SK-N-SH (cell line): ENCODE results near the gene C3.

Experiments used
- EP300 ChIP-seq, 2 experiments: IDR thresholded peaks; 2 replicates each; pipeline versions ENCODE4 v1.4.0 to v1.6.1; 2012; ENCODE audit warnings: borderline replicate concordance in 1 of 2, low read depth in 1 of 2, low read length in 1 of 2
- GABPA ChIP-seq: IDR thresholded peaks from 2 replicates; pipeline ENCODE4 v1.4.0; 2012; ENCODE audit warnings: low read depth, mild to moderate bottlenecking
- NRF1 ChIP-seq: IDR thresholded peaks from 2 replicates; pipeline ENCODE4 v1.6.1; 2012; ENCODE audit warnings: low read depth, mild to moderate bottlenecking, low read length
- RCOR1 ChIP-seq: fragments of 150-350 bp; IDR thresholded peaks from 2 replicates; pipeline ENCODE4 v1.6.1; 2017; ENCODE audit warnings: antibody characterized with exemption, low read length
- RFX5 ChIP-seq: IDR thresholded peaks from 2 replicates; pipeline ENCODE4 v1.6.1; 2012; ENCODE audit warnings: mild to moderate bottlenecking, improper control_type of control experiment, low read length
- TF ChIP-seq, protein P1 (sequence below): fragments of 150-350 bp; IDR thresholded peaks from 2 replicates; pipeline ENCODE4 v1.6.1; 2017; ENCODE audit warnings: antibody characterized with exemption, low read length, low read depth, borderline replicate concordance
- TF ChIP-seq, protein P2 (sequence below): fragments of 200-600 bp; sonication (generic); IDR thresholded peaks from 2 replicates; pipeline ENCODE4 v1.6.1; 2017; ENCODE audit warnings: antibody characterized with exemption, mild to moderate bottlenecking, moderate library complexity
- TF ChIP-seq, protein P3 (sequence below): IDR thresholded peaks from 2 replicates; pipeline ENCODE4 v1.6.1; 2012; ENCODE audit warnings: mild to moderate bottlenecking, low read depth, low read length, moderate library complexity
- TF ChIP-seq, protein P4 (sequence below): IDR thresholded peaks from 2 replicates; pipeline ENCODE4 v1.4.0; 2012; ENCODE audit warnings: low read depth, borderline replicate concordance

DNA sequence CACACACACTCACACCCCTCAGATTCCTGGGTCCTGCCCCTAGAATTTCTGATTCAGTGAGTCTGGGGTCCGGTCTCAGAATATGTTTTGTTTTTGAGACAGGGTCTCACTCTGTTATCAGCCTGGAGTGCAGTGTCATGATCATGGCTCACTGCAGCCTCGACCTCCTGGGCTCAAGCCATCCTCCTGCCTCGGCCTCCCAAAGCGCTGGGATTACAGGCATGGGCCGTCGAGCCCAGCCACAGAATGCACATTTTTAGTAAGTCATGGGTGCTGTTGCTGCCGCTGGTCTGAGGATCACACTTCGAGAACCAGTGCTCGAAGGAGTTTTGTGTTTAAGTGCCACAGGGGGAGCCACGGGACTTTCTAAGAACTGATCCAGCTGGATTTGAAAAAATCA is 28.4 kb downstream of the C3 start:
- TF ChIP-seq, protein P1, sequence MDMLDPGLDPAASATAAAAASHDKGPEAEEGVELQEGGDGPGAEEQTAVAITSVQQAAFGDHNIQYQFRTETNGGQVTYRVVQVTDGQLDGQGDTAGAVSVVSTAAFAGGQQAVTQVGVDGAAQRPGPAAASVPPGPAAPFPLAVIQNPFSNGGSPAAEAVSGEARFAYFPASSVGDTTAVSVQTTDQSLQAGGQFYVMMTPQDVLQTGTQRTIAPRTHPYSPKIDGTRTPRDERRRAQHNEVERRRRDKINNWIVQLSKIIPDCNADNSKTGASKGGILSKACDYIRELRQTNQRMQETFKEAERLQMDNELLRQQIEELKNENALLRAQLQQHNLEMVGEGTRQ = no peak
- TF ChIP-seq, protein P2, sequence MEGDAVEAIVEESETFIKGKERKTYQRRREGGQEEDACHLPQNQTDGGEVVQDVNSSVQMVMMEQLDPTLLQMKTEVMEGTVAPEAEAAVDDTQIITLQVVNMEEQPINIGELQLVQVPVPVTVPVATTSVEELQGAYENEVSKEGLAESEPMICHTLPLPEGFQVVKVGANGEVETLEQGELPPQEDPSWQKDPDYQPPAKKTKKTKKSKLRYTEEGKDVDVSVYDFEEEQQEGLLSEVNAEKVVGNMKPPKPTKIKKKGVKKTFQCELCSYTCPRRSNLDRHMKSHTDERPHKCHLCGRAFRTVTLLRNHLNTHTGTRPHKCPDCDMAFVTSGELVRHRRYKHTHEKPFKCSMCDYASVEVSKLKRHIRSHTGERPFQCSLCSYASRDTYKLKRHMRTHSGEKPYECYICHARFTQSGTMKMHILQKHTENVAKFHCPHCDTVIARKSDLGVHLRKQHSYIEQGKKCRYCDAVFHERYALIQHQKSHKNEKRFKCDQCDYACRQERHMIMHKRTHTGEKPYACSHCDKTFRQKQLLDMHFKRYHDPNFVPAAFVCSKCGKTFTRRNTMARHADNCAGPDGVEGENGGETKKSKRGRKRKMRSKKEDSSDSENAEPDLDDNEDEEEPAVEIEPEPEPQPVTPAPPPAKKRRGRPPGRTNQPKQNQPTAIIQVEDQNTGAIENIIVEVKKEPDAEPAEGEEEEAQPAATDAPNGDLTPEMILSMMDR = no peak
- TF ChIP-seq, protein P3, sequence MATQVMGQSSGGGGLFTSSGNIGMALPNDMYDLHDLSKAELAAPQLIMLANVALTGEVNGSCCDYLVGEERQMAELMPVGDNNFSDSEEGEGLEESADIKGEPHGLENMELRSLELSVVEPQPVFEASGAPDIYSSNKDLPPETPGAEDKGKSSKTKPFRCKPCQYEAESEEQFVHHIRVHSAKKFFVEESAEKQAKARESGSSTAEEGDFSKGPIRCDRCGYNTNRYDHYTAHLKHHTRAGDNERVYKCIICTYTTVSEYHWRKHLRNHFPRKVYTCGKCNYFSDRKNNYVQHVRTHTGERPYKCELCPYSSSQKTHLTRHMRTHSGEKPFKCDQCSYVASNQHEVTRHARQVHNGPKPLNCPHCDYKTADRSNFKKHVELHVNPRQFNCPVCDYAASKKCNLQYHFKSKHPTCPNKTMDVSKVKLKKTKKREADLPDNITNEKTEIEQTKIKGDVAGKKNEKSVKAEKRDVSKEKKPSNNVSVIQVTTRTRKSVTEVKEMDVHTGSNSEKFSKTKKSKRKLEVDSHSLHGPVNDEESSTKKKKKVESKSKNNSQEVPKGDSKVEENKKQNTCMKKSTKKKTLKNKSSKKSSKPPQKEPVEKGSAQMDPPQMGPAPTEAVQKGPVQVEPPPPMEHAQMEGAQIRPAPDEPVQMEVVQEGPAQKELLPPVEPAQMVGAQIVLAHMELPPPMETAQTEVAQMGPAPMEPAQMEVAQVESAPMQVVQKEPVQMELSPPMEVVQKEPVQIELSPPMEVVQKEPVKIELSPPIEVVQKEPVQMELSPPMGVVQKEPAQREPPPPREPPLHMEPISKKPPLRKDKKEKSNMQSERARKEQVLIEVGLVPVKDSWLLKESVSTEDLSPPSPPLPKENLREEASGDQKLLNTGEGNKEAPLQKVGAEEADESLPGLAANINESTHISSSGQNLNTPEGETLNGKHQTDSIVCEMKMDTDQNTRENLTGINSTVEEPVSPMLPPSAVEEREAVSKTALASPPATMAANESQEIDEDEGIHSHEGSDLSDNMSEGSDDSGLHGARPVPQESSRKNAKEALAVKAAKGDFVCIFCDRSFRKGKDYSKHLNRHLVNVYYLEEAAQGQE = no peak
- TF ChIP-seq, protein P4, sequence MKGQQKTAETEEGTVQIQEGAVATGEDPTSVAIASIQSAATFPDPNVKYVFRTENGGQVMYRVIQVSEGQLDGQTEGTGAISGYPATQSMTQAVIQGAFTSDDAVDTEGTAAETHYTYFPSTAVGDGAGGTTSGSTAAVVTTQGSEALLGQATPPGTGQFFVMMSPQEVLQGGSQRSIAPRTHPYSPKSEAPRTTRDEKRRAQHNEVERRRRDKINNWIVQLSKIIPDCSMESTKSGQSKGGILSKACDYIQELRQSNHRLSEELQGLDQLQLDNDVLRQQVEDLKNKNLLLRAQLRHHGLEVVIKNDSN = no peak
- TF ChIP-seq GABPA (no peak), RFX5 (no peak), RCOR1 (no peak), EP300 (IDR thresholded peaks at IDR 0.05; ENCODE audit: borderline replicate concordance in 1 of 2, low read depth in 1 of 2, low read length in 1 of 2) (no peak), NRF1 (no peak)
